HG03039 (cell line): ENCODE results near the gene IFFO2.

Experiments used
- ATAC-seq: cut with Tn5 transposase; IDR thresholded peaks from one replicate; pipeline ENCODE4 v1.9.1; 2021; ENCODE audit warnings: mild to moderate bottlenecking, moderate library complexity; ENCODE audit not compliant: unreplicated experiment

The IFFO2 gene

GRCh38 chr1:18951818-18952391, 4.6 kb downstream of the IFFO2 start:
- ATAC-seq, result peak; percentile 22

GRCh38 chr1:18951416-18951815, 5.1 kb downstream of the IFFO2 start:
- ATAC-seq, result no peak

GRCh38 chr1:18950401-18951026, 6.0 kb downstream of the IFFO2 start:
- ATAC-seq, result no peak

- no peak for ATAC-seq
Measured at GRCh38 chr1:18949686-18950400, 6.6 kb downstream of the IFFO2 start.

- ATAC-seq, result no peak
Measured at GRCh38 chr1:18948913-18949685, 7.4 kb downstream of the IFFO2 start.

- ATAC-seq, result no peak
Measured at GRCh38 chr1:18948048-18948912, 8.2 kb downstream of the IFFO2 start.

GRCh38 chr1:18947570-18947969, 8.9 kb downstream of the IFFO2 start:
- no peak for ATAC-seq

GRCh38 chr1:18946550-18947381, 9.7 kb downstream of the IFFO2 start:
- no peak for ATAC-seq

GRCh38 chr1:18945401-18945849, 11.1 kb downstream of the IFFO2 start:
- ATAC-seq, result no peak

GRCh38 chr1:18944810-18945209, 11.7 kb downstream of the IFFO2 start:
- ATAC-seq, result no peak

- ATAC-seq, result no peak
Measured at GRCh38 chr1:18943914-18944572, 12.4 kb downstream of the IFFO2 start.

- no peak for ATAC-seq
Measured at GRCh38 chr1:18943162-18943561, 13.3 kb downstream of the IFFO2 start.

GRCh38 chr1:18942340-18942739, 14.1 kb downstream of the IFFO2 start:
- ATAC-seq, result no peak

- ATAC-seq, result no peak
Measured at GRCh38 chr1:18941221-18942141, 15.0 kb downstream of the IFFO2 start.

GRCh38 chr1:18940303-18941020, 16.0 kb downstream of the IFFO2 start:
- ATAC-seq, result no peak

- no peak for ATAC-seq
Measured at GRCh38 chr1:18939398-18940302, 16.8 kb downstream of the IFFO2 start.
